Choroid plexus epithelial cell (primary cell): ENCODE measurements around the gene DIRAS1.
A peak's percentile ranks its signal among the peaks of the same experiment; 100 is the strongest.

Source experiments
- DNase-seq: peaks from one replicate; pipeline ENCODE4 v3.0.0-alpha.2; 2010; ENCODE audit warnings: low read depth
- H3K4me3 ChIP-seq: 2 replicates; pipeline ENCODE4 v1.5.1; 2011; ENCODE audit warnings: low read depth, mild to moderate bottlenecking, control low read depth, low read length, moderate library complexity
- CTCF ChIP-seq: conservative IDR thresholded peaks from 2 replicates; pipeline ENCODE4 v1.5.1; 2011; ENCODE audit warnings: low read depth, mild to moderate bottlenecking, control low read depth, inconsistent platforms, low read length, moderate library complexity

DIRAS1 gene

GRCh38 chr19:2740314-2740656 lies 19.1 kb upstream of the DIRAS1 start:
- no peak for TF ChIP-seq CTCF
- DNase-seq, result no peak
- no peak overlapping the region for H3K4me3 ChIP-seq

DNA sequence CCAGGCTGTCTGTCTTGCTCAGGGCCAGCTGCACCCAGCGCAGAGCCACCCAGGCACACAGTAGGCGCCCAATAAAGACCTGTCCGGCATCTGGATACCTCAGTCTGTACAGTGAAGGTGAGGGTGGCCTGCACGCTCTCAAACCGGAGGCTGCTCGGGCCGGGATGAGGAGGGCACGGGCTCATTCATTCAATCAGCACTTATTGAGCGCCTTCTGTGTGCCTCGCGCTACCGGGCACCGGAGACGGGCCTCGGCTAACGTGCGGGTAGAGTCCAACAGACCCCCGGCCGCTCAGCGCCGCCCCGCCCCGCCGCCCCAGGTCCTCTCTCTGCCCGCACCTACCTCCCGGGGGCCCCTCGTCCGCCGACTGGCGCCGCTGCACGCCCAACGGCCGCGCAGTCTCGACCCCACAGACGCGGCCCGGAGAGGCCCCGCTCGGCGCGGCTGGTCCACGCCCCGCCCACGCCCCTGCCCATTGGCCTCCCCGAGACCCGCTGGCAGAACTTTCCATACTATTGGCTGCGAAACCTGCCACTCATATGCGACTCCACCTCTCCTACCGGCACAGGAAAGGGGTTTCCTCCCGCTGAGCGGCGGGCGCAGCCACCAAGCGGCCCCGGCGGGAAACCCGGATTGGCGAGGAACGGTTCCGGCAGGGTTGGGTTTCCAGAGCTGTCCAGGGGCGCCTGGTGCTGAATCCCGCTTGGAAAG lies 18.6 kb upstream of the DIRAS1 start, which contains the start of gene SLC39A3:
Gene SLC39A3 (minus strand): TSS at position 416 of the 712 bp plus-strand sequence. CDS start 2,760 bp downstream, outside the sequence.
- TF ChIP-seq CTCF, result peak; percentile 33
- H3K4me3 ChIP-seq, result peak within 1 kb of the TSS; percentile 72
- peak; percentile 99 for DNase-seq

GRCh38 chr19:2736550-2737190 lies 15.5 kb upstream of the DIRAS1 start:
- DNase-seq, result no peak
- no peak overlapping the region for H3K4me3 ChIP-seq
- TF ChIP-seq CTCF, result no peak

- no peak for DNase-seq
- H3K4me3 ChIP-seq, result no peak overlapping the region
- TF ChIP-seq CTCF, result no peak
Measured at GRCh38 chr19:2735374-2735773, 14.2 kb upstream of the DIRAS1 start.

GRCh38 chr19:2734589-2735288 lies 13.6 kb upstream of the DIRAS1 start:
- TF ChIP-seq CTCF, result no peak
- no peak for DNase-seq
- H3K4me3 ChIP-seq, result no peak overlapping the region

DNA sequence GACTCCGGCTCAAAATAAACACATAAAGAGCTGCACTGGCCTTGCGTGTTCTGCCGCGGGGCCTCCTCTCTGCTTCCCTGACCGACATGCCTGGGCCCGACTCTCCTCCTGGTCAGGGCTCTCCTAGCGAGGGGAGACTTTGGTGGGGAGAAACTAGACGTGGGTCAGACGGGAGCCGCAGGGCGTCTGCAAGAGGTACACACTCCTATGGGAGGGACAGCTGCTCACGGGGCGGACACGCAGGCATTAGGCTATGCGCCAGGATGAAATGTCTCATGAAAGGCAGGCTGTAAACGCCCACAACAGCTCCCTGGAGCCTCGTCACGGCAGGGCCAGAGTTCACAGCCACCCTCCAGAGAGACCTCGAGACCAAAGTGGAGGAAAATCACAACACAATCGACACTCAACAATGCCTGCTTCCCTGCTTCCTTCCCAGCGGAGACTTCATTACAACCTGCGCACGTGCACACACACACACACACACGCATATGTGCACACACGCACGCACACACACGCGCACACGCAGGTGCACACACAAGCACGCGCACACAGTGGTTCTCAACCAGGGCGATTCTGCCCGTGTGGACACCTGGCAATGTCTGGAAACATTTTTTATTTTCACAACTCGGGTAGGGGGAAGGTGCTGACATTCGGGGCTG lies 12.9 kb upstream of the DIRAS1 start:
- H3K4me3 ChIP-seq, result no peak overlapping the region
- no peak for DNase-seq
- no peak for TF ChIP-seq CTCF
